ENCODE data around the gene MTERF4. TPM values are rescaled to one million over a fixed set of nuclear protein-coding genes. Genes with fewer than 3 reads are reported as not detected.

The MTERF4 gene
- total and polyA plus RNA-seq, 2 of the 8 experiments (the other 6 are each of a cell fraction or from before 2014, with no cell fraction given) = 25.9 to 28.5 TPM

- TF ChIP-seq RAD21 (IDR thresholded peaks at IDR 0.05 in 1 of 2, conservative IDR thresholded peaks at IDR 0.05 in 1 of 2; ENCODE audit: low read depth in 2 of 2, low read length in 2 of 2) = no peak
- TF ChIP-seq CHD2 (IDR thresholded peaks at IDR 0.05; ENCODE audit: low read length) = no peak
- TF ChIP-seq SUZ12 (IDR thresholded peaks at IDR 0.05; ENCODE audit: low read length) = no peak
- H2AFZ ChIP-seq (ENCODE audit: low read length) = no peak overlapping the region
- no peak overlapping the region for H3K56ac ChIP-seq (replicated peaks; ENCODE audit: insufficient read length, low read depth, low read length)
- WGBS, 2 experiments (ENCODE audit: extremely low coverage in 1 of 2, insufficient coverage in 1 of 2, insufficient read length in 1 of 2, insufficient replicate concordance in 2 of 2, low coverage in 1 of 2, low lambda C conversion rate in 2 of 2, missing lambda C conversion rate in 1 of 2) = 87% methylated on average over 4 of the region's 6 CpGs; no CpG with 5 or more reads in 1 of the 2 experiments
- H2BK120ac ChIP-seq (replicated peaks; ENCODE audit: low read depth, low read length) = no peak overlapping the region
- H3K79me1 ChIP-seq (ENCODE audit: low read depth, low read length) = peaks cover 2% of the 10 kb centered on the region; the same call in 1 of the 2 replicates
- DNase-seq (ENCODE audit: low read depth in 1 of 2, low spot score in 2 of 2) (no peak), FAIRE-seq (no peak)
- no peak overlapping the region for H2BK12ac ChIP-seq (ENCODE audit: low read depth, low read length)
- H3K4me2 ChIP-seq (ENCODE audit: insufficient read depth in 1 of 2, low read depth in 2 of 2, low read length in 2 of 2) = 0 out of 4 replicates have a peak overlapping the region, but pooled peaks have one; percentile 2 to 18
- peaks cover 0 to 12% (median 6%) of the 10 kb centered on the region in 4 experiments; a peak in 5 of 7 replicates for H3K4me1 ChIP-seq (replicated peaks in 1 of 4; ENCODE audit: control insufficient read depth in 3 of 4, insufficient read depth in 4 of 4, low read length in 3 of 4)
- H3K4me3 ChIP-seq (ENCODE audit: extremely low read depth in 1 of 4, insufficient read depth in 2 of 4, low read depth in 3 of 4, low read length in 4 of 4) = no peak overlapping the region
- H2BK20ac ChIP-seq (ENCODE audit: low read length) = no peak overlapping the region
- H4K91ac ChIP-seq (replicated peaks; ENCODE audit: insufficient read length, low read length) = no peak overlapping the region
- no peaks in the 10 kb centered on the region for H3K9me3 ChIP-seq (ENCODE audit: insufficient read depth in 2 of 2, low read depth in 1 of 2, low read length in 1 of 2)
- H3K27me3 ChIP-seq (replicated peaks in 1 of 4; ENCODE audit: control insufficient read depth in 3 of 4, extremely low read depth in 1 of 4, insufficient read depth in 3 of 4, low read length in 3 of 4) = no peaks in the 10 kb centered on the region
- no peak overlapping the region for H3K14ac ChIP-seq (ENCODE audit: insufficient read length)
- no peak overlapping the region; the same call in 1 of the 2 replicates for H3K27ac ChIP-seq (ENCODE audit: low read depth, low read length)
- H2BK15ac ChIP-seq (ENCODE audit: low read length) = no peak overlapping the region
- H3K4ac ChIP-seq (replicated peaks; ENCODE audit: insufficient read length, low read depth, low read length) = no peak overlapping the region
- ChIA-PET POLR2A (ENCODE audit: partially characterized antibody) (interaction anchor here (0.7 to 1.4 kb wide), 2 partner anchors 16 to 59 kb away, joined by 3 to 5 read pairs; no protein-coding TSS in a partner anchor), CTCF (ENCODE audit: partially characterized antibody) (interaction anchor here (0.7 to 0.9 kb wide), 2 partner anchors 17 to 137 kb away, joined by 3 read pairs; no protein-coding TSS in a partner anchor)
- H3K36me3 ChIP-seq (ENCODE audit: control insufficient read depth in 2 of 4, insufficient read depth in 4 of 4, low read length in 3 of 4) = peaks cover 15 to 39% (median 32%) of the 10 kb centered on the region in 4 experiments
- H3K9ac ChIP-seq (replicated peaks in 1 of 4; ENCODE audit: extremely low read depth in 1 of 4, low read depth in 3 of 4, low read length in 3 of 4) = no peak overlapping the region
- H4K5ac ChIP-seq (ENCODE audit: insufficient read length, low read depth, low read length) = no peak overlapping the region
- no peak overlapping the region for H4K8ac ChIP-seq (ENCODE audit: extremely low read depth, insufficient read depth, low read length)
- H2AK5ac ChIP-seq (ENCODE audit: low read depth, low read length) = no peak overlapping the region
- H3K18ac ChIP-seq (ENCODE audit: extremely low read depth, low read length) = 0 out of 2 replicates have a peak overlapping the region, but pooled peaks have one; percentile 16
- H2BK5ac ChIP-seq (ENCODE audit: low read depth, low read length) = no peak overlapping the region
- no peaks in the 10 kb centered on the region for H3K23me2 ChIP-seq (ENCODE audit: low read depth, low read length)
- H3K23ac ChIP-seq (ENCODE audit: insufficient read length) = no peak overlapping the region
- H4K20me1 ChIP-seq (replicated peaks in 1 of 2; ENCODE audit: control insufficient read depth in 1 of 2, insufficient read depth in 2 of 2, low read length in 2 of 2) = peaks cover 0 to 8% of the 10 kb centered on the region in 2 experiments
- peaks cover 0 to 21% of the 10 kb centered on the region in 2 experiments; a peak in 2 of 4 replicates for H3K79me2 ChIP-seq (ENCODE audit: control insufficient read depth in 1 of 2, insufficient read depth in 2 of 2, low read length in 2 of 2)
These were observed 7.1 kb downstream of the MTERF4 start for GRCh38 chr2:241094924-241095420.

Data from H1 (cell line).